Adrenal gland (tissue), 12 donors: ENCODE measurements around the gene GATA2. TPM values are rescaled to one million over a fixed set of nuclear protein-coding genes. Genes with fewer than 3 reads are reported as not detected.

Source experiments
- DNase-seq, 7 donors: peaks; one replicate each; pipeline ENCODE4 v3.0.0-alpha.2; 2019 to 2020
- H3K27ac ChIP-seq, 5 donors: fragments of 200-600 bp; sonication (generic) in 4 of 5; 1 replicate in 3 of 5; 2 replicates in 2 of 5; pipeline versions ENCODE4 v1.5.1 to v1.8.0; 2016 to 2020; ENCODE audit warnings: mild to moderate bottlenecking in 1 of 5
- H3K27me3 ChIP-seq: fragments of 200-600 bp; 2 replicates; pipeline ENCODE4 v1.8.0; 2021
- H3K36me3 ChIP-seq, 2 donors: fragments of 200-600 bp; replicated peaks in 1 of 2; 1 replicate in 1 of 2; 2 replicates in 1 of 2; pipeline versions ENCODE4 v1.5.1 to v1.8.0; 2018 to 2022
- H3K4me1 ChIP-seq, 2 donors: fragments of 200-600 bp; replicated peaks in 1 of 2; 1 replicate in 1 of 2; 2 replicates in 1 of 2; pipeline versions ENCODE4 v1.5.1 to v1.8.0; 2018 to 2021
- H3K4me3 ChIP-seq, 4 donors: fragments of 200-600 bp; sonication (generic) in 3 of 4; one replicate each; pipeline ENCODE4 v1.5.1; 2016 to 2018
- H3K9me3 ChIP-seq, 3 donors: fragments of 200-600 bp; sonication (generic) in 1 of 3; replicated peaks in 1 of 3; 1 replicate in 2 of 3; 2 replicates in 1 of 3; pipeline versions ENCODE4 v1.5.1 to v1.8.0; 2016 to 2021
- CTCF ChIP-seq, 6 experiments: fragments of 450-650 bp in 4 of 6; fragments of 200-600 bp in 2 of 6; sonication (generic) in 1 of 6; IDR thresholded peaks; 1 replicate in 5 of 6; 2 replicates in 1 of 6; pipeline versions ENCODE4 v1.5.1 to v1.8.0; 2016 to 2021; ENCODE audit warnings: antibody characterized with exemption in 6 of 6, mild to moderate bottlenecking in 2 of 6, moderate library complexity in 1 of 6
- POLR2A ChIP-seq, 2 donors: fragments of 450-650 bp; IDR thresholded peaks; one replicate each; pipeline ENCODE4 v1.6.1; 2017; ENCODE audit warnings: antibody characterized with exemption in 2 of 2, mild to moderate bottlenecking in 2 of 2, moderate library complexity in 1 of 2
- WGBS, 4 donors: extraction: QIAGEN DNeasy Blood & Tissue Kit in 2 of 4; methylation state at CpG; one replicate each; pipeline versions ENCODE4 v1.1.5 to v1.1.7; 2013 to 2017; 5-methylcytosine and 5-hydroxymethylcytosine counted together
- intact Hi-C, 2 donors: fragments of 100-400 bp; cut with DNase I; formaldehyde crosslinking; loops; one replicate each; pipeline versions ENCODE4 v1.14.1 to v1.15.0; 2022 to 2023
- polyA plus RNA-seq, 3 donors: library from polyadenylated mRNA; stranded (reverse); fragments of 200-250 nt in 2 of 3; fragments of 350-450 nt in 1 of 3; fragmentation: Illumina TruSeq in 1 of 3; extraction: RNeasy Lipid Tissue Mini Kit (QIAGEN cat#74804) in 1 of 3; gene quantifications; one replicate each; pipeline ENCODE4 v1.2.3, GENCODE V29; 2013 to 2014
- total RNA-seq, 9 donors: library from RNA; depleted of rRNA in 4 of 9; stranded (reverse); fragments of >200 nt in 4 of 9; fragments of 120-200 nt in 1 of 9; fragmentation: NEBNext Ultra II Directional in 1 of 9; extraction: Animal tissue kit (Norgen Biotek cat#: 25700) in 1 of 9; gene quantifications; one replicate each; pipeline versions ENCODE4 v1.1.0 to v1.2.4, GENCODE V29; 2013 to 2023
- donor health status: healthy with polysubstance abuse.
- donor health status: Bipolar disorder and iron deficiency.
- donor health status: DM: yes; HTN: yes; CAD: no.
- donor health status: DM: no; HTN: no; CAD: no.
- donor health status: DM: no; HTN: no; CAD: no.
- donor health status: DM: yes; HTN: yes; CAD: no.

Gene GATA2
- total and polyA plus RNA-seq, 12 donors = 3.4 to 37.5 (median 7.4) TPM

- WGBS, 4 donors = 74 to 81% (median 77%) methylated on average over 3 of the region's 3 CpGs
- TF ChIP-seq POLR2A (IDR thresholded peaks at IDR 0.05) (no peak), CTCF (IDR thresholded peaks at IDR 0.05) (no peak)
- Histone ChIP-seq H3K27me3 (peaks cover 9% of the 10 kb centered on the region), H3K9me3 (no peaks in the 10 kb centered on the region), H3K27ac (no peak overlapping the region), H3K4me3 (no peak overlapping the region), H3K36me3 (no peaks in the 10 kb centered on the region), H3K4me1 (no peaks in the 10 kb centered on the region)
- intact Hi-C loops = no loop called here
- DNase-seq = no peak
These were observed 21.3 kb downstream of the GATA2 start for GRCh38 chr3:128471720-128472119.

GRCh38 chr3:128471110-128471509 is 21.9 kb downstream of the GATA2 start:
- intact Hi-C loops = no loop called here
- no peak overlapping the region for H3K4me3 ChIP-seq
- H3K36me3 ChIP-seq = no peaks in the 10 kb centered on the region
- no peaks in the 10 kb centered on the region for H3K9me3 ChIP-seq
- no peak for DNase-seq
- TF ChIP-seq POLR2A (IDR thresholded peaks at IDR 0.05) (no peak), CTCF (IDR thresholded peaks at IDR 0.05) (no peak)
- no peak overlapping the region for H3K27ac ChIP-seq
- H3K4me1 ChIP-seq = no peaks in the 10 kb centered on the region
- 72 to 85% (median 79%) methylated on average over 2 of the region's 2 CpGs for WGBS, 4 donors
- peaks cover 6% of the 10 kb centered on the region for H3K27me3 ChIP-seq

GRCh38 chr3:128470134-128470899 is 22.7 kb downstream of the GATA2 start:
- no peaks in the 10 kb centered on the region for H3K4me1 ChIP-seq
- no peaks in the 10 kb centered on the region for H3K9me3 ChIP-seq
- DNase-seq = no peak
- TF ChIP-seq CTCF (IDR thresholded peaks at IDR 0.05) (no peak), POLR2A (IDR thresholded peaks at IDR 0.05) (no peak)
- WGBS, 4 donors = 68 to 84% (median 73%) methylated on average over 9 to 13 of the region's 13 CpGs
- H3K4me3 ChIP-seq = no peak overlapping the region
- H3K27me3 ChIP-seq = peaks cover 6% of the 10 kb centered on the region
- intact Hi-C loops = no loop called here
- no peaks in the 10 kb centered on the region for H3K36me3 ChIP-seq
- H3K27ac ChIP-seq = no peak overlapping the region

GRCh38 chr3:128469556-128469955 is 23.4 kb downstream of the GATA2 start:
- WGBS, 4 donors = 71 to 79% (median 74%) methylated on average over 4 to 6 of the region's 6 CpGs
- no peaks in the 10 kb centered on the region for H3K9me3 ChIP-seq
- H3K27me3 ChIP-seq = peaks cover 6% of the 10 kb centered on the region
- intact Hi-C loops = no loop called here
- TF ChIP-seq POLR2A (IDR thresholded peaks at IDR 0.05) = no peak
- no peak for TF ChIP-seq CTCF (IDR thresholded peaks at IDR 0.05)
- H3K4me1 ChIP-seq = no peaks in the 10 kb centered on the region
- DNase-seq = no peak
- no peaks in the 10 kb centered on the region for H3K36me3 ChIP-seq
- no peak overlapping the region for H3K4me3 ChIP-seq
- no peak overlapping the region for H3K27ac ChIP-seq
